ENCODE measurements around the gene BTD.

GRCh38 chr3:15581471-15582394, 19.8 kb upstream of the BTD start:
- TF ChIP-seq CTCF (IDR thresholded peaks at IDR 0.05; ENCODE audit: low read depth, low read length, poor library complexity, severe bottlenecking) (no peak), EZH2phosphoT487 (IDR thresholded peaks at IDR 0.05; ENCODE audit: borderline replicate concordance, low read length) (no peak)

All from DOHH2 (cell line).